HEK293 (cell line): ENCODE measurements around the gene PPARD.
A peak's percentile ranks its signal among the peaks of the same experiment; 100 is the strongest.

Experiments
- CTCF ChIA-PET: fragments of 350-600 bp; formaldehyde crosslinking; extraction: SDS; loops from one replicate; lab custom pipeline; 2021; ENCODE audit warnings: antibody characterized with exemption; lab: Yijun Ruan, JAX
- POLR2A ChIA-PET: fragments of 300-600 bp; formaldehyde crosslinking; extraction: SDS; loops from one replicate; lab custom pipeline; 2020; ENCODE audit warnings: antibody characterized with exemption, inconsistent platforms; lab: Yijun Ruan, JAX
- H3K27ac ChIP-seq: fragments of 200-500 bp; sonication (Bioruptor generic); 2 replicates; pipeline ENCODE4 v1.5.1; 2014; ENCODE audit warnings: low read depth, low read length, control low read depth, inconsistent platforms; ENCODE audit errors: extremely low read depth
- H3K36me3 ChIP-seq, 2 experiments: fragments of 200-500 bp in 1 of 2; sonication (Bioruptor generic) in 1 of 2; 1 replicate in 1 of 2; 2 replicates in 1 of 2; pipeline ENCODE4 v1.5.1; 2014 to 2017; ENCODE audit warnings: inconsistent platforms in 2 of 2, low read length in 2 of 2; ENCODE audit not compliant: control insufficient read depth in 2 of 2, insufficient read depth in 1 of 2
- H3K4me1 ChIP-seq: fragments of 200-500 bp; sonication (Bioruptor generic); 2 replicates; pipeline ENCODE4 v1.5.1; 2014; ENCODE audit warnings: mild to moderate bottlenecking, low read length, inconsistent platforms; ENCODE audit not compliant: control insufficient read depth, insufficient read depth
- H3K4me3 ChIP-seq: 2 replicates; pipeline ENCODE4 v1.5.1; 2011; ENCODE audit warnings: low read depth, mild to moderate bottlenecking, control low read depth, low read length, moderate library complexity
- H3K9me3 ChIP-seq: fragments of 200-500 bp; sonication (Bioruptor generic); 2 replicates; pipeline ENCODE4 v1.5.1; 2014; ENCODE audit warnings: low read depth, low read length, inconsistent platforms; ENCODE audit not compliant: control insufficient read depth, insufficient read depth
- IKZF3 ChIP-seq: fragments of 450-650 bp; IDR thresholded peaks from 2 replicates; pipeline ENCODE4 v1.5.0; 2018; ENCODE audit warnings: missing biosample characterization, mild to moderate bottlenecking, missing genetic modification characterization, moderate library complexity
- KLF1 ChIP-seq: fragments of 450-650 bp; formaldehyde crosslinking; IDR thresholded peaks from 2 replicates; pipeline ENCODE4 v1.5.1; 2016; ENCODE audit warnings: missing biosample characterization, missing genetic modification characterization
- KLF8 ChIP-seq: fragments of 450-650 bp; formaldehyde crosslinking; IDR thresholded peaks from 2 replicates; pipeline ENCODE4 v1.5.1; 2016; ENCODE audit warnings: missing biosample characterization, missing genetic modification characterization
- MEIS1 ChIP-seq: sonication (generic); formaldehyde crosslinking; IDR thresholded peaks from 2 replicates; pipeline ENCODE4 v1.8.1; 2022; ENCODE audit warnings: missing genetic modification reagents, mild to moderate bottlenecking, borderline replicate concordance
- MZF1 ChIP-seq: fragments of 450-650 bp; formaldehyde crosslinking; IDR thresholded peaks from 2 replicates; pipeline ENCODE4 v1.5.1; 2017; ENCODE audit warnings: missing biosample characterization, missing genetic modification characterization, borderline replicate concordance
- OSR2 ChIP-seq: fragments of 450-650 bp; formaldehyde crosslinking; IDR thresholded peaks from 2 replicates; pipeline ENCODE4 v1.5.1; 2016; ENCODE audit warnings: missing biosample characterization, missing genetic modification characterization
- ZNF146 ChIP-seq: fragments of 450-650 bp; formaldehyde crosslinking; IDR thresholded peaks from 2 replicates; pipeline ENCODE4 v1.5.1; 2016; ENCODE audit warnings: missing biosample characterization, missing genetic modification characterization
- ZNF248 ChIP-seq: fragments of 450-650 bp; formaldehyde crosslinking; IDR thresholded peaks from 2 replicates; pipeline ENCODE4 v1.5.1; 2017; ENCODE audit warnings: missing biosample characterization, missing genetic modification characterization
- ZNF26 ChIP-seq: fragments of 450-650 bp; formaldehyde crosslinking; IDR thresholded peaks from 2 replicates; pipeline ENCODE4 v1.5.1; 2016; ENCODE audit warnings: missing biosample characterization, missing genetic modification characterization
- ZNF341 ChIP-seq: fragments of 450-650 bp; formaldehyde crosslinking; IDR thresholded peaks from 2 replicates; pipeline ENCODE4; 2016; ENCODE audit warnings: low read depth, missing biosample characterization, missing genetic modification characterization
- ZNF510 ChIP-seq: fragments of 450-650 bp; formaldehyde crosslinking; IDR thresholded peaks from 2 replicates; pipeline ENCODE4 v1.5.1; 2018; ENCODE audit warnings: mild to moderate bottlenecking, missing genetic modification characterization, missing biosample characterization; ENCODE audit not compliant: insufficient replicate concordance
- ZNF514 ChIP-seq: fragments of 450-650 bp; formaldehyde crosslinking; IDR thresholded peaks from 2 replicates; pipeline ENCODE4 v1.5.1; 2016; ENCODE audit warnings: missing biosample characterization, missing genetic modification characterization
- ZNF549 ChIP-seq: fragments of 450-650 bp; IDR thresholded peaks from 2 replicates; pipeline ENCODE4 v1.5.1; 2018; ENCODE audit warnings: missing biosample characterization, missing genetic modification characterization, mild to moderate bottlenecking, inconsistent platforms, moderate library complexity
- ZNF621 ChIP-seq: fragments of 450-650 bp; formaldehyde crosslinking; IDR thresholded peaks from 2 replicates; pipeline ENCODE4 v1.5.1; 2017; ENCODE audit warnings: missing biosample characterization, missing genetic modification characterization
- ZNF629 ChIP-seq: fragments of 450-650 bp; formaldehyde crosslinking; IDR thresholded peaks from 2 replicates; pipeline ENCODE4 v1.5.1; 2017; ENCODE audit warnings: missing biosample characterization, missing genetic modification characterization
- ZNF76 ChIP-seq: fragments of 450-650 bp; formaldehyde crosslinking; IDR thresholded peaks from 2 replicates; pipeline ENCODE4; 2016; ENCODE audit warnings: low read depth, missing biosample characterization, missing genetic modification characterization, borderline replicate concordance
- ZSCAN30 ChIP-seq: fragments of 450-650 bp; IDR thresholded peaks from 2 replicates; pipeline ENCODE4 v1.5.1; 2018; ENCODE audit warnings: missing biosample characterization, mild to moderate bottlenecking, missing genetic modification characterization, moderate library complexity
- TF ChIP-seq, protein P1 (sequence below): fragments of 450-650 bp; formaldehyde crosslinking; IDR thresholded peaks from 2 replicates; pipeline ENCODE4 v1.5.1; 2016; ENCODE audit warnings: missing biosample characterization, missing genetic modification characterization
- TF ChIP-seq, protein P2 (sequence below): fragments of 450-650 bp; formaldehyde crosslinking; IDR thresholded peaks from 2 replicates; pipeline ENCODE4 v1.5.1; 2016; ENCODE audit warnings: missing biosample characterization, missing genetic modification characterization
- TF ChIP-seq, protein P3 (sequence below): fragments of 450-650 bp; formaldehyde crosslinking; IDR thresholded peaks from 2 replicates; pipeline ENCODE4 v1.5.1; 2016; ENCODE audit warnings: missing biosample characterization, missing genetic modification characterization

Gene PPARD

GRCh38 chr6:35474131-35474941 lies 132.0 kb downstream of the PPARD start (continued):
- TF ChIP-seq, protein P1, sequence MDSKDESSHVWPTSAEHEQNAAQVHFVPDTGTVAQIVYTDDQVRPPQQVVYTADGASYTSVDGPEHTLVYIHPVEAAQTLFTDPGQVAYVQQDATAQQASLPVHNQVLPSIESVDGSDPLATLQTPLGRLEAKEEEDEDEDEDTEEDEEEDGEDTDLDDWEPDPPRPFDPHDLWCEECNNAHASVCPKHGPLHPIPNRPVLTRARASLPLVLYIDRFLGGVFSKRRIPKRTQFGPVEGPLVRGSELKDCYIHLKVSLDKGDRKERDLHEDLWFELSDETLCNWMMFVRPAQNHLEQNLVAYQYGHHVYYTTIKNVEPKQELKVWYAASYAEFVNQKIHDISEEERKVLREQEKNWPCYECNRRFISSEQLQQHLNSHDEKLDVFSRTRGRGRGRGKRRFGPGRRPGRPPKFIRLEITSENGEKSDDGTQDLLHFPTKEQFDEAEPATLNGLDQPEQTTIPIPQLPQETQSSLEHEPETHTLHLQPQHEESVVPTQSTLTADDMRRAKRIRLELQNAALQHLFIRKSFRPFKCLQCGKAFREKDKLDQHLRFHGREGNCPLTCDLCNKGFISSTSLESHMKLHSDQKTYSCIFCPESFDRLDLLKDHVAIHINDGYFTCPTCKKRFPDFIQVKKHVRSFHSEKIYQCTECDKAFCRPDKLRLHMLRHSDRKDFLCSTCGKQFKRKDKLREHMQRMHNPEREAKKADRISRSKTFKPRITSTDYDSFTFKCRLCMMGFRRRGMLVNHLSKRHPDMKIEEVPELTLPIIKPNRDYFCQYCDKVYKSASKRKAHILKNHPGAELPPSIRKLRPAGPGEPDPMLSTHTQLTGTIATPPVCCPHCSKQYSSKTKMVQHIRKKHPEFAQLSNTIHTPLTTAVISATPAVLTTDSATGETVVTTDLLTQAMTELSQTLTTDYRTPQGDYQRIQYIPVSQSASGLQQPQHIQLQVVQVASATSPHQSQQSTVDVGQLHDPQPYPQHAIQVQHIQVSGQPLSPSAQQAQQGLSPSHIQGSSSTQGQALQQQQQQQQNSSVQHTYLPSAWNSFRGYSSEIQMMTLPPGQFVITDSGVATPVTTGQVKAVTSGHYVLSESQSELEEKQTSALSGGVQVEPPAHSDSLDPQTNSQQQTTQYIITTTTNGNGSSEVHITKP, result peak; percentile 82; the same call in 1 of the 2 replicates

GRCh38 chr6:35474942-35475570 lies 132.7 kb downstream of the PPARD start:
- Histone ChIP-seq H3K4me3 (no peak overlapping the region), H3K36me3 (peaks cover 3 to 67% of the 10 kb centered on the region in 2 experiments; a peak in 2 of 3 replicates), H3K4me1 (no peaks in the 10 kb centered on the region), H3K27ac (no peak overlapping the region), H3K9me3 (no peaks in the 10 kb centered on the region)
- no peak for TF ChIP-seq OSR2 (tag by site-specific recombination)
- TF ChIP-seq, protein P2, sequence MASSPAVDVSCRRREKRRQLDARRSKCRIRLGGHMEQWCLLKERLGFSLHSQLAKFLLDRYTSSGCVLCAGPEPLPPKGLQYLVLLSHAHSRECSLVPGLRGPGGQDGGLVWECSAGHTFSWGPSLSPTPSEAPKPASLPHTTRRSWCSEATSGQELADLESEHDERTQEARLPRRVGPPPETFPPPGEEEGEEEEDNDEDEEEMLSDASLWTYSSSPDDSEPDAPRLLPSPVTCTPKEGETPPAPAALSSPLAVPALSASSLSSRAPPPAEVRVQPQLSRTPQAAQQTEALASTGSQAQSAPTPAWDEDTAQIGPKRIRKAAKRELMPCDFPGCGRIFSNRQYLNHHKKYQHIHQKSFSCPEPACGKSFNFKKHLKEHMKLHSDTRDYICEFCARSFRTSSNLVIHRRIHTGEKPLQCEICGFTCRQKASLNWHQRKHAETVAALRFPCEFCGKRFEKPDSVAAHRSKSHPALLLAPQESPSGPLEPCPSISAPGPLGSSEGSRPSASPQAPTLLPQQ (tag by site-specific recombination), result no peak
- no peak for TF ChIP-seq ZNF26 (tag by site-specific recombination)
- TF ChIP-seq MEIS1 (CRISPR knock-in tag), result no peak
- TF ChIP-seq ZNF510 (tag by site-specific recombination), result no peak
- TF ChIP-seq KLF1 (tag by site-specific recombination), result no peak
- TF ChIP-seq ZNF146, result no peak
- TF ChIP-seq IKZF3 (tag by site-specific recombination), result no peak
- TF ChIP-seq ZNF248 (tag by site-specific recombination), result no peak
- TF ChIP-seq ZNF76, result no peak
- TF ChIP-seq ZNF341 (tag by site-specific recombination), result no peak
- TF ChIP-seq MZF1 (tag by site-specific recombination), result no peak
- TF ChIP-seq ZNF621 (tag by site-specific recombination), result no peak
- no peak for TF ChIP-seq ZNF514 (tag by site-specific recombination)
- no peak for TF ChIP-seq ZNF549 (tag by site-specific recombination)
- no peak for TF ChIP-seq ZNF629
- TF ChIP-seq, protein P3, sequence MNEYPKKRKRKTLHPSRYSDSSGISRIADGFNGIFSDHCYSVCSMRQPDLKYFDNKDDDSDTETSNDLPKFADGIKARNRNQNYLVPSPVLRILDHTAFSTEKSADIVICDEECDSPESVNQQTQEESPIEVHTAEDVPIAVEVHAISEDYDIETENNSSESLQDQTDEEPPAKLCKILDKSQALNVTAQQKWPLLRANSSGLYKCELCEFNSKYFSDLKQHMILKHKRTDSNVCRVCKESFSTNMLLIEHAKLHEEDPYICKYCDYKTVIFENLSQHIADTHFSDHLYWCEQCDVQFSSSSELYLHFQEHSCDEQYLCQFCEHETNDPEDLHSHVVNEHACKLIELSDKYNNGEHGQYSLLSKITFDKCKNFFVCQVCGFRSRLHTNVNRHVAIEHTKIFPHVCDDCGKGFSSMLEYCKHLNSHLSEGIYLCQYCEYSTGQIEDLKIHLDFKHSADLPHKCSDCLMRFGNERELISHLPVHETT (tag by site-specific recombination), result no peak
- no peak for TF ChIP-seq KLF8 (tag by site-specific recombination)
- no peak for TF ChIP-seq ZSCAN30
- CTCF ChIA-PET, result interaction anchor here (0.7 to 0.8 kb wide), 2 partner anchors 12 to 133 kb away, joined by 3 read pairs; partner anchors contain the start of gene PPARD
- POLR2A ChIA-PET, result interaction anchor here (1.0 to 9.5 kb wide), 2 partner anchors 10 to 21 kb away, joined by 4 to 198 read pairs; no protein-coding TSS in a partner anchor
